Transverse colon (tissue), 4 donors: Measurements from ENCODE around the gene NRG2. TPM values are rescaled to one million over a fixed set of nuclear protein-coding genes. Genes with fewer than 3 reads are reported as not detected.

Experiments used
- DNase-seq: peaks from one replicate; pipeline ENCODE4 v3.0.0-alpha.2; 2019
- H3K27ac ChIP-seq, 4 donors: fragments of 200-600 bp; sonication (generic); 2 replicates each; pipeline ENCODE4 v1.5.1; 2016 to 2018; ENCODE audit warnings: inconsistent platforms in 4 of 4
- H3K27me3 ChIP-seq: fragments of 200-600 bp; sonication (generic); 2 replicates; pipeline ENCODE4 v1.5.1; 2017; ENCODE audit warnings: inconsistent platforms
- H3K36me3 ChIP-seq, 4 donors: fragments of 200-600 bp; sonication (generic); 2 replicates each; pipeline ENCODE4 v1.5.1; 2017 to 2019; ENCODE audit warnings: inconsistent platforms in 4 of 4
- H3K4me1 ChIP-seq, 4 donors: fragments of 200-600 bp; sonication (generic); 2 replicates each; pipeline ENCODE4 v1.5.1; 2017 to 2020; ENCODE audit warnings: inconsistent platforms in 4 of 4
- H3K4me3 ChIP-seq, 4 donors: fragments of 200-600 bp; sonication (generic); 1 replicate in 1 of 4; 2 replicates in 3 of 4; pipeline versions ENCODE4 v1.5.1 to v1.6.1; 2017 to 2019; ENCODE audit warnings: inconsistent platforms in 4 of 4
- H3K9me3 ChIP-seq, 2 donors: fragments of 200-600 bp; sonication (generic); 2 replicates each; pipeline ENCODE4 v1.5.1; 2017 to 2019; ENCODE audit warnings: inconsistent platforms in 2 of 2
- EP300 ChIP-seq: sonication (generic); formaldehyde crosslinking; IDR thresholded peaks from one replicate; pipeline ENCODE4 v1.6.1; 2017; ENCODE audit warnings: antibody characterized with exemption, low read depth
- POLR2A ChIP-seq: fragments of 450-650 bp; IDR thresholded peaks from one replicate; pipeline ENCODE4 v1.6.1; 2016; ENCODE audit warnings: antibody characterized with exemption, mild to moderate bottlenecking, moderate library complexity
- POLR2AphosphoS5 ChIP-seq, 3 donors: sonication (generic); formaldehyde crosslinking; IDR thresholded peaks; one replicate each; pipeline ENCODE4 v1.6.1; 2016; ENCODE audit warnings: antibody characterized with exemption in 3 of 3
- WGBS, 2 donors: methylation state at CpG; one replicate each; pipeline ENCODE4 v1.1.5; 2018; ENCODE audit warnings: low coverage in 1 of 2; 5-methylcytosine and 5-hydroxymethylcytosine counted together
- in situ Hi-C, 4 donors: fragments of 200-750 bp; cut with MboI; loops; one replicate each; pipeline versions ENCODE4 v1.15.0 to v1.15.1; 2017; ENCODE audit warnings: low sequenced_read_pairs in 3 of 4, low pct_ligation_motif_present in 1 of 4, low pct_unique_long_range_greater_than_20kb in 1 of 4
- intact Hi-C: fragments of 100-400 bp; cut with DNase I; formaldehyde crosslinking; loops from one replicate; pipeline ENCODE4 v1.15.1; 2023; ENCODE audit warnings: low total_unique reads
- total RNA-seq, 4 donors: library from RNA; depleted of rRNA; stranded (reverse); fragments of >200 nt; gene quantifications; one replicate each; pipeline ENCODE4 v1.1.0, GENCODE V29; 2016
- TF ChIP-seq, protein P1 (sequence below), 5 experiments: fragments of 200-600 bp in 3 of 5; fragments of 450-650 bp in 2 of 5; sonication (generic) in 3 of 5; IDR thresholded peaks; 1 replicate in 2 of 5; 2 replicates in 3 of 5; pipeline ENCODE4 v1.5.1; 2016 to 2017; ENCODE audit warnings: antibody characterized with exemption in 5 of 5, inconsistent platforms in 3 of 5, mild to moderate bottlenecking in 2 of 5, moderate library complexity in 1 of 5

The NRG2 gene
- total RNA-seq, 4 donors from 2014 or later = 0.68 to 12.3 (median 0.95) TPM; not detected in 1

DNA sequence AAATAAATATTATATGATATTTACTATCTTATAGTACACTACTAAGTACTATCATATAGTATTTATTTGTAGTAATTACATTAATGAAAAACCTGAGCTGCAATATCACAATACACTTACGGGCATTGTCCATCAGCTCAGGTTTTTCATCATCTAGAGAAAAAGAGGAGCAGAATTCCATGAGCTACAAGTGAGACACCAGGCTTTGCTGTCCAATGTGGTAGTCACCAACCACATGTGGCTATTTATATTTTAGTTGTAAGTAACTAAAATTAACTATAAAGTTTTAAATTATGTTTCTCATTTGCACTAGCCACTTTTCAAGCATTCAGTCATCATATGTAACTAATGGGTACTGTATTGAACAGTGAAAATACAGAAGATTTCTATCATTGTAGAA is 13.8 kb upstream of the NRG2 start:
- TF ChIP-seq POLR2A = no peak
- TF ChIP-seq, protein P1, sequence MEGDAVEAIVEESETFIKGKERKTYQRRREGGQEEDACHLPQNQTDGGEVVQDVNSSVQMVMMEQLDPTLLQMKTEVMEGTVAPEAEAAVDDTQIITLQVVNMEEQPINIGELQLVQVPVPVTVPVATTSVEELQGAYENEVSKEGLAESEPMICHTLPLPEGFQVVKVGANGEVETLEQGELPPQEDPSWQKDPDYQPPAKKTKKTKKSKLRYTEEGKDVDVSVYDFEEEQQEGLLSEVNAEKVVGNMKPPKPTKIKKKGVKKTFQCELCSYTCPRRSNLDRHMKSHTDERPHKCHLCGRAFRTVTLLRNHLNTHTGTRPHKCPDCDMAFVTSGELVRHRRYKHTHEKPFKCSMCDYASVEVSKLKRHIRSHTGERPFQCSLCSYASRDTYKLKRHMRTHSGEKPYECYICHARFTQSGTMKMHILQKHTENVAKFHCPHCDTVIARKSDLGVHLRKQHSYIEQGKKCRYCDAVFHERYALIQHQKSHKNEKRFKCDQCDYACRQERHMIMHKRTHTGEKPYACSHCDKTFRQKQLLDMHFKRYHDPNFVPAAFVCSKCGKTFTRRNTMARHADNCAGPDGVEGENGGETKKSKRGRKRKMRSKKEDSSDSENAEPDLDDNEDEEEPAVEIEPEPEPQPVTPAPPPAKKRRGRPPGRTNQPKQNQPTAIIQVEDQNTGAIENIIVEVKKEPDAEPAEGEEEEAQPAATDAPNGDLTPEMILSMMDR (IDR thresholded peaks at IDR 0.05) = no peak
- in situ Hi-C loops = no loop called here
- intact Hi-C loops = no loop called here

DNA sequence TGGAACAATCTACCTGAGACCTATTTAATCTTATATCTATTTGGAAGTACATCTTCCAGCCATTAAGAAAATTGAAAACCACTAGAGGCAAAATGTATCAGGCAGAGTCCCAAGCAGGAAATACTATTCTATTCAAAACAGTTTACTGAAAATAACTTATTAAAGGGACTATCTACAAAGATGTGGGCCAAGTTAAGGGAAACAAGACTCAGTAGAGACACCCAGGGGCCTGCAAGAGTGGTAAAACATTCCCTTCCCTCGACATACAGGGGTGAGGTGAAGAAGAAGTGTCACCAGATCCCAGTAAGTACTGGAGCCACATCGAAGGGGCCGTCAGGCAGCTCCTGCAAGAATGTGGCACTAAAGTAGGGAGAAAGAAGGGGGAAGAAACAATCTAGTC is 12.1 kb upstream of the NRG2 start:
- 58 to 76% methylated on average over 3 of the region's 3 CpGs for WGBS, 2 donors
- TF ChIP-seq EP300 = no peak
- TF ChIP-seq, protein P1 (IDR thresholded peaks at IDR 0.05) = no peak
- TF ChIP-seq POLR2AphosphoS5 (IDR thresholded peaks at IDR 0.05) = no peak
- no peak for TF ChIP-seq POLR2A
- intact Hi-C loops (no loop called here), in situ Hi-C loops (no loop called here)
- Histone ChIP-seq H3K4me1 (no peaks in the 10 kb centered on the region), H3K36me3 (no peaks in the 10 kb centered on the region), H3K4me3 (no peak overlapping the region), H3K27me3 (peaks cover 33% of the 10 kb centered on the region), H3K9me3 (no peaks in the 10 kb centered on the region), H3K27ac (no peak overlapping the region)
- DNase-seq = no peak

More for the DNA sequence above, 13.8 kb upstream of the NRG2 start:
- H3K36me3 ChIP-seq = no peaks in the 10 kb centered on the region
- no peaks in the 10 kb centered on the region for H3K9me3 ChIP-seq
- H3K4me3 ChIP-seq = no peak overlapping the region
- DNase-seq = no peak
- no peaks in the 10 kb centered on the region for H3K4me1 ChIP-seq
- H3K27me3 ChIP-seq = peaks cover 50% of the 10 kb centered on the region
- 90 to 100% methylated on average over 1 of the region's 1 CpG for WGBS, 2 donors
- H3K27ac ChIP-seq = no peak overlapping the region

DNA sequence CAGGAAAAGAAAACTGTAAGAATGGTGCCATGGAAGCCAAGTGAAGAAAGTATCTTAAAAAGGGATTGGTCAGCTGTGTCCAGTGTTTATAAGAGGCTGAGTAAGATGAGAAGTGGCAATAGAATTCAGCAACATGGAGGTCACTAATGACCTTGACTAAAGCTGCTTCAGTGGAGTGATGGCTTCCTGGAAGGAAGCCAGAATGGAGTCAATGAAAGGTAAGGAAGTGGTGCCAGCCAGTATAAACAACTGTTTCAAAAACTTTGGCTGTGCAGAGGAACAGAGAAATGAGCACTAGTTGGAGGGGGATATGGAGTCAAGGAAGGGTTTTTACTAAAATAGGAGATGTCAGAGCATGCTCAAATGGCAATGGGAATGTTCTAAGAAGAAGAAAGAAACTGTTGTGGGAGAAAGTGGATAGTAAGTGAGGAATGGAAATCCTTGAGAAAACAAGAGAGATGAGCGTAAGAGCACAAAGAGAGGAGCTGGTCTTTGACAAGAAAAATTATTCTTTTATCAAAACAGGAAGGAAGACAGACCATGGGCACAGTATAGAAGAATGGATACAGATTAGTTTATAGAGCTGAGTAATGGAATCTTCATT is 11.1 kb upstream of the NRG2 start:
- H3K9me3 ChIP-seq = no peaks in the 10 kb centered on the region
- in situ Hi-C loops = no loop called here
- WGBS, 2 donors = 75 to 100% methylated on average over 1 of the region's 1 CpG
- H3K4me3 ChIP-seq = no peak overlapping the region
- no peak for TF ChIP-seq EP300
- no peak for TF ChIP-seq POLR2A
- TF ChIP-seq POLR2AphosphoS5 (IDR thresholded peaks at IDR 0.05) = no peak
- TF ChIP-seq, protein P1 (IDR thresholded peaks at IDR 0.05) = no peak
- H3K27me3 ChIP-seq = peaks cover 26% of the 10 kb centered on the region
- no peak for DNase-seq
- H3K4me1 ChIP-seq = no peaks in the 10 kb centered on the region
- H3K27ac ChIP-seq = no peak overlapping the region
- intact Hi-C loops = no loop called here
- no peaks in the 10 kb centered on the region for H3K36me3 ChIP-seq

DNA sequence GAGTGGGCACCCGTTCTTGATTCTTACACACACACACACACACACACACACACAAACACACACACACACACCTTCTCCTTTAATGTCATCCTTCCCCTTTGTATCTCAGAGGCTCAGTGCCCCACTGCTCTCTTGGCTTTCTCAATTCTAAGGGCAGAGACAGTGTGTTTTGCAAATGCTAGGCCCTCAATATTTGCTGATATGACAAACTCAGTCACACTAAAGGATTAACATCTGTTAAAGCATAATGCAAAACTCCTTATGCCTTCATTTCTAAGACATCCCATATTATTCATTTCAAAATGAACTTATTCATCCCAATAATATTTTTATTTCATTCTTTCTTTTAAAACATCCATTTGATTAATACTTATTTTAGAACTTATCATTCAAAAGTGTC is 8.9 kb upstream of the NRG2 start:
- no peaks in the 10 kb centered on the region for H3K9me3 ChIP-seq
- H3K4me3 ChIP-seq = no peak overlapping the region
- in situ Hi-C loops = no loop called here
- peaks cover 9% of the 10 kb centered on the region for H3K27me3 ChIP-seq
- WGBS, 2 donors = 39 to 75% methylated on average over 1 of the region's 1 CpG
- TF ChIP-seq POLR2A (no peak), POLR2AphosphoS5 (IDR thresholded peaks at IDR 0.05) (no peak), EP300 (no peak)
- TF ChIP-seq, protein P1 (IDR thresholded peaks at IDR 0.05) = no peak
- H3K36me3 ChIP-seq = no peaks in the 10 kb centered on the region
- H3K4me1 ChIP-seq = no peaks in the 10 kb centered on the region
- H3K27ac ChIP-seq = no peak overlapping the region
- intact Hi-C loops = no loop called here
- DNase-seq = no peak
